Stomach (tissue), 4 donors: ENCODE measurements around the gene GLRA1.

Source experiments
- CTCF ChIP-seq, 7 experiments: fragments of 450-650 bp in 4 of 7; fragments of 200-600 bp in 3 of 7; sonication (generic) in 3 of 7; IDR thresholded peaks; one replicate each; pipeline ENCODE4 v1.5.1; 2016 to 2019; ENCODE audit warnings: antibody characterized with exemption in 7 of 7, control low read depth in 2 of 7, mild to moderate bottlenecking in 1 of 7
- EP300 ChIP-seq: sonication (generic); formaldehyde crosslinking; IDR thresholded peaks from one replicate; pipeline ENCODE4 v1.6.1; 2017; ENCODE audit warnings: antibody characterized with exemption
- POLR2A ChIP-seq, 4 donors: fragments of 450-650 bp; IDR thresholded peaks; one replicate each; pipeline ENCODE4 v1.6.1; 2016; ENCODE audit warnings: antibody characterized with exemption in 4 of 4, control low read depth in 2 of 4, mild to moderate bottlenecking in 1 of 4, moderate library complexity in 1 of 4

- TF ChIP-seq POLR2A (IDR thresholded peaks at IDR 0.05) (no peak), CTCF (IDR thresholded peaks at IDR 0.05) (no peak), EP300 (no peak)
These were observed 51.0 kb downstream of the GLRA1 start for GRCh38 chr5:151873701-151874100.
